A673 (cell line): ENCODE data around the gene PALLD.
"Not testable (repeated sequence)": the region's sequence is repeated elsewhere in the genome, so short reads cannot be mapped to it uniquely, and the experiment has no call there.

Experiments
- EZH2 ChIP-seq: fragments of 200-600 bp; sonication (generic); IDR thresholded peaks from 2 replicates; pipeline ENCODE4 v1.6.1; 2017; ENCODE audit warnings: borderline replicate concordance, low read depth, mild to moderate bottlenecking, mixed read lengths, antibody characterized with exemption, low read length; ENCODE audit not compliant: poor library complexity, severe bottlenecking
- TF ChIP-seq, protein P1 (sequence below): fragments of 300-800, 200-600 bp; sonication (generic); conservative IDR thresholded peaks from 2 replicates; pipeline ENCODE4 v1.5.1; 2017; ENCODE audit warnings: low read depth, mild to moderate bottlenecking, antibody characterized with exemption, low read length, moderate library complexity, mixed read lengths

GRCh38 chr4:168449063-168449462, 47.8 kb upstream of the PALLD start:
- TF ChIP-seq, protein P1, sequence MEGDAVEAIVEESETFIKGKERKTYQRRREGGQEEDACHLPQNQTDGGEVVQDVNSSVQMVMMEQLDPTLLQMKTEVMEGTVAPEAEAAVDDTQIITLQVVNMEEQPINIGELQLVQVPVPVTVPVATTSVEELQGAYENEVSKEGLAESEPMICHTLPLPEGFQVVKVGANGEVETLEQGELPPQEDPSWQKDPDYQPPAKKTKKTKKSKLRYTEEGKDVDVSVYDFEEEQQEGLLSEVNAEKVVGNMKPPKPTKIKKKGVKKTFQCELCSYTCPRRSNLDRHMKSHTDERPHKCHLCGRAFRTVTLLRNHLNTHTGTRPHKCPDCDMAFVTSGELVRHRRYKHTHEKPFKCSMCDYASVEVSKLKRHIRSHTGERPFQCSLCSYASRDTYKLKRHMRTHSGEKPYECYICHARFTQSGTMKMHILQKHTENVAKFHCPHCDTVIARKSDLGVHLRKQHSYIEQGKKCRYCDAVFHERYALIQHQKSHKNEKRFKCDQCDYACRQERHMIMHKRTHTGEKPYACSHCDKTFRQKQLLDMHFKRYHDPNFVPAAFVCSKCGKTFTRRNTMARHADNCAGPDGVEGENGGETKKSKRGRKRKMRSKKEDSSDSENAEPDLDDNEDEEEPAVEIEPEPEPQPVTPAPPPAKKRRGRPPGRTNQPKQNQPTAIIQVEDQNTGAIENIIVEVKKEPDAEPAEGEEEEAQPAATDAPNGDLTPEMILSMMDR, result not testable (repeated sequence)
- TF ChIP-seq EZH2, result not testable (repeated sequence)
